ENCODE measurements around the gene PSME3IP1.
"Not testable (repeated sequence)": the region's sequence is repeated elsewhere in the genome, so short reads cannot be mapped to it uniquely, and the experiment has no call there.

PSME3IP1 gene, protein sequence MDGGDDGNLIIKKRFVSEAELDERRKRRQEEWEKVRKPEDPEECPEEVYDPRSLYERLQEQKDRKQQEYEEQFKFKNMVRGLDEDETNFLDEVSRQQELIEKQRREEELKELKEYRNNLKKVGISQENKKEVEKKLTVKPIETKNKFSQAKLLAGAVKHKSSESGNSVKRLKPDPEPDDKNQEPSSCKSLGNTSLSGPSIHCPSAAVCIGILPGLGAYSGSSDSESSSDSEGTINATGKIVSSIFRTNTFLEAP

DNA sequence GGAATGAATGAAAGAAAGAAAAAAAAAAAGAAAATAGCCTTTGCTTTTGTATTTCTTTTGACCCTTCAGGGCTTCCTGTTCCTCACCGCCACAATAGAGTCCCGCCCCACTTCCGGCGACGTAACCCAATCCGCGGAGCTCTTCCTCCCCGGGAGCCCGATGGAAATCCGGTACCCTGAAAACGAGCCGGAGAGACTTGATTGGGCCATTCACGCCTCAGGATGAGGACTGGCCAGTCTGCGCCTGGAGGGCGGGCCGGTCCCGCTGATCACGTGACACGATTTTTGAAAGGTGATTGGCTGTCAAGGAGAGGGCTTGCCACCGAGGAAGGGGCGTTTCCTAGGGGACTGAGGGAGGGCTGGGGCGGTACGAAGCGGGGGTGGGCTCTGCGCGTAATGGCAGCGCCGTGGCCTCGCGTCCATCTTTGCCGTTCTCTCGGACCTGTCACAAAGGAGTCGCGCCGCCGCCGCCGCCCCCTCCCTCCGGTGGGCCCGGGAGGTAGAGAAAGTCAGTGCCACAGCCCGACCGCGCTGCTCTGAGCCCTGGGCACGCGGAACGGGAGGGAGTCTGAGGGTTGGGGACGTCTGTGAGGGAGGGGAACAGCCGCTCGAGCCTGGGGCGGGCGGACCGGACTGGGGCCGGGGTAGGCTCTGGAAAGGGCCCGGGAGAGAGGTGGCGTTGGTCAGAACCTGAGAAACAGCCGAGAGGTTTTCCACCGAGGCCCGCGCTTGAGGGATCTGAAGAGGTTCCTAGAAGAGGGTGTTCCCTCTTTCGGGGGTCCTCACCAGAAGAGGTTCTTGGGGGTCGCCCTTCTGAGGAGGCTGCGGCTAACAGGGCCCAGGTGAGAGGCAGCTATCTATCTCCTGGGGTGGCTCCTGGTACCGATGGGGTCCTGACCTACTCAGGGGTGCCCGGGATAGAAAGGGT lies at the start of gene PSME3IP1, which contains the start of gene RSPRY1:
Gene PSME3IP1 (minus strand): TSS at position 95 of the 927 bp plus-strand sequence. CDS start 12,185 bp downstream, outside the sequence.
Gene RSPRY1 (plus strand): TSS at position 385 of the 927 bp plus-strand sequence. CDS start 18,330 bp downstream, outside the sequence.
- DNase-seq (ENCODE audit: low spot score): peak; percentile 98

DNA sequence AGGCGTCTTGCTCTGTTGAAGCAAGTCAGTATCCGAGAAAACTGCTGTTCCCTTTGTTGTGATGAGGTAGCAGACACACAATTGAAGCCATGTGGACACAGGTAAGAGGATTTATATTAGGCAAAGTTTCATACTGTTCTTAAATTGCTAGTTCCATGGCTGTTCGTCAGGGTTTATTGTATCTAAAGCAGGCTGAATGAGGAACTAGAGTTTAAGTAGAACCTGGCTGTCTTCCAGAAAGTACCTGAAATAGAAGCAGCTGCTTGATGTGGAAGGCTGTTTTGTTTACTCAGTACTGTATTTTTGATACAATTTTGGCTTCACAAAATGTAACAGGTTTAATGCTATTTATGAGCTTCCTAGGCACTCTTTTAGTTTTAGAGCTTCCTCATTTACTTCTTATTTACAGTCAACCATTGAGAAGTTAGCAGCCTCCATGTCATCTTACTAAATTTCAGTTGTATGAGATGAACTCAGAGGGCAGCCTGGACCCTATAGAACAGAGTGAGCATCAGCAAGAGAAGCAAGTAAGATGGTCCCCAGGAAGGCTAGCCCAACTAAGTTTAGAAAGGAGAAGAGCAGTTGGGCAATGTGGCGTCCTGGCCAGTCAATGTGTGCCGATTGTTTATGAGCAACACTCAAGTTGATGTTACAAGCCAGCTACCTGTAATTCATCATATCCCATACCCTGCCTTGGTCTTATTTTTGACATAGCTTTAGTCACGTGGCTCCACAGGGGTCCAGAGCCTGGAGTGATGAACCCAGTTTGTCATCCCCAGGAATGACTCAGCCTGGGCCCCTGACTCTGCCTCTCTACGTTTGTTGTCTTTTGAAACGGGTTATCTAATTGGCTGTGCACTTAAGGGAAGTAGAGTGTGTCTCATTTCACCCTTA lies 49.5 kb upstream of the PSME3IP1 start:
- DNase-seq (ENCODE audit: low spot score): no peak

DNA sequence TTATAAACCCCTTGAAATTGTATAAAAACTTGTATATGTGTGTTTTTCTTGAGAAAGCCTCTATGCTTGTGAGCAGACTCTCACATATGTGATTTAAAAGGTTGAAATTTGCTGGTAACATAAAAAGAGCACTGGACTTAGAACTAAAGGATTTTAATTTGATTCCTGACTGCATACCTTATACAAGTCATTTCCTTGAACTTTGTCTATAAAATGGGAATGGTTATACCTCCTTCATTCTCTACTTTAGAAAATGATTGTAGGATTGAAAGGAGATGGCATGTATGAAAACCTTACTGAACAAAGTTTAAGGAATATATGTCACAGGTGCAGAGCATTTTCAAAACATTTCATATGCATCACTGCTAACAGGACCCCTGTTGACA lies 48.9 kb upstream of the PSME3IP1 start:
- DNase-seq (ENCODE audit: low spot score): no peak

DNA sequence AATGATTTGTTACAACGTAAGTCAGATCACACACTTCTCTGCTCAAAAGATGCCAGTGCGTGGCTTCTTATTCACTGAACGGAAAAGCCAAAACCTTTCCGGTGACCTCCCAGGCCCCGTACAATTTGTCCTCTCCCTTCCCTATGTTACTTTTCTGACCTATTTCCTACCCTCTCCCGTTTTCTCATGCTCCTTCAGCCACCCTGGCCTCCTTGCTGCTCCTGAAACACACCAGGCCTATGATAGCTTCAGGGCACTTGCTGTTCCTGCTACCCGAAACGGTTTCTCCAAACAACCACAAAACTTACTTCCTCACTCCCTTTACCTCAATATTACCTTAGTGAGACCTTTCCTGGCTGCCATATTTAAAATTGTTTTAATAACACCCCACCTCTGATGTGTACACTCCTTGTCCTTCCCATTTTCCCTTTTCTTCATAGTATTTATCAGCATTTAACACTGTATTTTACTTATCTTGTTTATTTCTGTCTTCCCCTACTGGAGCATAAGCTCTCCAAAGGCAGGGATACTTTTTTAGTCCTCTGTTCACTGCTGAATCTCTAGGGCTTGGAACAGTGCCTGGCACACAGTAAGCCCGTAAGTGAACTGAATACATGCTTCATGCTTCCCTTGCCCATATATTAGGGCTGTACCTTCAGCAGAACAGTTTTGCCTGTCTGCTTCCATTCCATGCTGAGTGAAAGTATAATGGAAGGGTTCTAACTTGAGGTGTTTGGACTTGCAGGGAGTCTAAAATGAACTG lies 48.3 kb upstream of the PSME3IP1 start:
- DNase-seq (ENCODE audit: low spot score): no peak

DNA sequence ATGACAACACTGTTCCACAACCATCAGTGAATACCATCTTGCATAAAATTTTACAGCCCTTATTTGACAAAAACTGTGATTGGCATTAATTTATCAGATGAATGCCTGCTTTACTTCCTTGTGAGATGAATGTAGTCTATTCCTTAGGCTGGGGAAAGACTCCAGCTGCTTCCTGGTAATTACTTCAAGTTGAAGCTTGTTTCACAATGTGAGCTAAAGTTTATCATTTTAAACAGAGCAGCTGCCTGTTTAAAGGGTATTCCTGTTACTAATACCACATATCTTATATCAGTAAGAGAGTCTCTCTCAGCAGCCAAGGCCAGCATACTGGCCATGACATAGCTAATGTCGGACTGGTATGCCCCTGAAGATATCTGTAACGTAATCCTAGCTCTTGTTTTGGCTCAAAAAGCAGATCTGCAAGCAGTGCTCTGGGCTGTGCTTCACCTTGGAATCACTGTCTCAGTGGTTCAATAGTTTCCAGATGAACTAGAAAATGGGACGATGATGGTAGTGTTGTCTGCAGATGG lies 46.0 kb upstream of the PSME3IP1 start:
- DNase-seq (ENCODE audit: low spot score): no peak

DNA sequence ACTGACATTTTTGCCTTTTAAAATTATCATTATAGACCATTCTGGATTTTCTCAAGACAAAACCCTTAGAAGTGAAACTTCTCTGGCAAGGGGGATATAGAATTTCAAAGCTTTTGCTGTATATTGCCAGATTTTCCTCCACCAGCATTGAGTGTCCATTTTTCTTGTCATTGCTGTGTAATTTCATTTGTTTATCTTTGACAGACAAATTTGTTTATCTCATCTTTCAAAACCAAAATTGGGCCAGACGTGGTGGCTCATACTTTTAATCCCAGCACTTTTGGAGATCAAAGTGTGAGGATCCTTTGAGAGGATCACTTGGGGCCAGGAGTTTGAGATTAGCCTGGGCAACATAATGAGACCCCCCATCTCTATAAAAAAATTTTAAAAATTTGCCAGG lies 43.2 kb upstream of the PSME3IP1 start:
- no peak for DNase-seq (ENCODE audit: low spot score)

DNA sequence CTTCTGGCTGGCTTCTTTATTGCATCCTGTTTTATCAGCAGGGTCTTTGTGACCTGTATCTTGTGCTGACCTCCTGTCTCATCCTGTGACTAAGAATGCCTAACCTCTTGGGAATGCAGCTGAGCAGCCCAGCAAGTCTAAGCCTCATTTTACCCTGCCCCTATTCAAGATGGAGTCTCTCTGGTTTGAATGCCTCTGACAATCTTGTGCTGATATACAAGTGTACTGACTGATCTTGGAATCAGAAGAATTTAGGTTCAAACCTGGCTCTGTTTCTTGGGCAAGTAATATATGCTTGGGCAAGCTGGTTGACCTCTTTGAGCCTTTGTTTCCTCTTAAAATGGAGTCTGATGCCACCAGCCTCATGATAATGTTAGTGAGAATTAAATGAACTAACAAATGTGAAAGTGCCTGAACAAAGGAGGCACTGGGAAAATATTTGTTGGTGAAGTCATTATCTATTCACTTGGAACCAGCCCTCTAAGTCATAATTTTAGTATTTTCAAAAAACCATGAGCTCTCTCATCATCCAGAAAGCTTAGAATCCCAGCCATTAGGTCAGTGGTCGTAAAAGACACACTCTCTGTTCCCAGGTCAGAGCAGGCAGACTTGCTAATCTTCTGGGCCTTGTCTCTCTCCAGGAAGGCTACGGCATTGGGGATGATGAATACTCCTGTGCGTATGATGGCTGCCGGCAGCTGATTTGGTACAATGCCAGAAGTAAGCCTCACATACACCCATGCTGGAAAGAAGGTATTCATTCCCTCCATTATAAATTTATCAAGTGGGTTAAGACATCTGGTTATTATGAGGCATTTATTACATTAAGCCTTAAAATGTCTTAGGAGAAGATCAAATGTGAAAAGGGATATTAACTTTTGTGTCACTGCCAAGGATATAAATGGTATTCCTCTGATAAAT lies 41.1 kb upstream of the PSME3IP1 start:
- no peak for DNase-seq (ENCODE audit: low spot score)

DNA sequence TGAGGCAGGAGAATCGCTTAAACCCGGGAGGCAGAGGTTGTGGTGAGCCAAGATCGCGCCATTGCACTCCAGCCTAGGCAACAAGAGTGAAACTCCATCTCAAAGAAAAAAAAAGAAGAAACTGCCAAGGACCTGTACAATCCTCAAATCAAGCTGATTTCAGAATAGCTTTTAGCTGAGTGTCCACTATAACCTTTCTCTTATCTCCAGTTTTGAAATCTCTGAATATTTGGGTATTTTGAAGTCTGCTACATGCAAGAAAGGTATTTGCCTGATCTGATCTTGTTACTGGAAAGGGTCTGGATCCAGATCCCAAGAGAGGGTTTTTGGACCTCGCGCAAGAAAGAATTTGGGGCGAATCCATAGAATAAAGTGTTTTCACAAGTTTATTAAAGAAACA lies 40.1 kb upstream of the PSME3IP1 start:
- no peak for DNase-seq (ENCODE audit: low spot score)

DNA sequence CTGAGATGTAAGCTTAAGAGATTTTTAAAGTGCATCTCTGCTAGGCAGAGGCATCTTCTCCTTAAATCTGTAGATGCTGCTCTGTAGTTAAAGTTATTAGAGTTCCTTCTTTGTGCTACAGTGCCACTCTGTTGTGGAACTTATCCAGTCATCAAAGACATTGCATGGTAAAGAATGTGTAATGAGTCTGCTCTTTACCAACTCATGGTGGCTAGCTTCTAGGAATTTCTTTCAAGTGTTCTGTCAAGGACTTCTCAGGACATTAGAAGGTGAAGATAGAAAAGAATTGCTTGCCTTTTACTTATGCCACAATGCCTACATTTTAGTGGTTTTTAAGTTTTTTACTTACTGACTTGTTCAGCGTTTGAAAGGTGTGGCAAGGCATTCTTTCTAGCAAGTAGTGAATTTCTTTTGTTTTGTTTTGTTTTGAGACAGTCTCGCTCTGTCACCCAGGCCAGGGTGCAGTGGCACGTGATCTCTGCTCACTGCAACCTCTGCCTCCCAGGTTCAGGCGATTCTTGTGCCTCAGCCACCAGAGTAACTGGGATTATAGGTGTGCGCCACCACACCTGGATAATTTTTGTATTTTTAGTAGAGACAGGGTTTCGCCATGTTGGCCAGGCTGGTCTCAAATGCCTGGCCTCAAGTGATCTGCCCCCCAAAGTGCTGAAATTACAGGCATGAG lies 39.0 kb upstream of the PSME3IP1 start:
- DNase-seq (ENCODE audit: low spot score): no peak

DNA sequence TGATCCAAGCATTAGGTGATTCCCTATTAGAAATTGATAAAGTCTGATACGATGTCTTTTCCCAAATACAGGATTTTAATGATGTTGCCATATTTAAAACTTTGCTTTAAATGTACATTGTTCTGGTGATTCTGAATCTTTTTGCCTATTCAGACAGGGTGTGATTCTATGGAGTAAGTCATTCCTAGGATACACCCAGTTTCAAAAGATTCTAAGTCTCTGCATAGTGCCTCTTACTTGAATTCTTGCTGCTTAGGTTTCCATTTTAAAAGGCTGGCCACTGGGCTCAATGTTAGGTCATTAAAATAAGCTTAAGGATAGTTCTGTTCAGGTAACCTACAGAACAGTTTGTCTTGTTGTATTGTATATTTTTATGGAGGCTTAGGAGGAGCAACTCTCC lies 37.2 kb upstream of the PSME3IP1 start:
- no peak for DNase-seq (ENCODE audit: low spot score)

DNA sequence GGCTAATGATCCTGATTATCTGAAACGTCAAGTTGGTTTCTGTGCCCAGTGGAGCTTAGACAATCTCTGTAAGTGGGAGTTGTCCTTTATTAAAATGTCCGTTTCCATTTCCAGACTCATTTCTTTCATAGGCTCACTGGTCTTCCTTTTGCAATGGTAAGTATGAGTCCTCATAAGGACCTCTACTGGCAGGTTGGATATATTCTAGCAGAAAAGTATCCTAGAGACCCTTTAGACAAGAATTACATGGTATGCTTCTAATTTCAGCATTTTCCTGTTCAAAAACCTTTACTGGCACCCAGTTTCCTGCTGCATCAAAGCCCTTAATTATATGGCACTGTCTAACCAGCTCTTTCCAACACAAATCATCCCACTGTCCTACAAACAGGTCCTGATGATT lies 31.1 kb upstream of the PSME3IP1 start:
- DNase-seq (ENCODE audit: low spot score): no peak

DNA sequence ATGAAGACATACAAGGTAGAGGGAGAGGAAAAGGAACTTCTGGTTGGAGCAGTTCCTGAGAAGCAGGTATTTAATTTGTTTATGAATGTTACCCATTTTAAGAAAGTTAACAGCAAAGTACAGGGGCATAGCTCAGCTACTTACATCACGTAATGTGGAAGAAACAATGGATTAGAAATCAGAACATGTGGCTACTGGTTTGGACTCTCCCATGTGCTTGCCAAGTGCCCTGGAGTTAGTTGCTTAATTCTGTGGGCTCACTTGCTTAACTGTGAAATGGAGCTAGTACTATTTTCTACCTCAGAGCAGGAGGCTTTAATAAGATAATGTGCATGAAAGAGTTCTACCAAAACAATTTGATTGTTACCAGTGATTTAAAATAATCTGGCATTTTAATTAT lies 27.6 kb upstream of the PSME3IP1 start:
- DNase-seq (ENCODE audit: low spot score): no peak

DNA sequence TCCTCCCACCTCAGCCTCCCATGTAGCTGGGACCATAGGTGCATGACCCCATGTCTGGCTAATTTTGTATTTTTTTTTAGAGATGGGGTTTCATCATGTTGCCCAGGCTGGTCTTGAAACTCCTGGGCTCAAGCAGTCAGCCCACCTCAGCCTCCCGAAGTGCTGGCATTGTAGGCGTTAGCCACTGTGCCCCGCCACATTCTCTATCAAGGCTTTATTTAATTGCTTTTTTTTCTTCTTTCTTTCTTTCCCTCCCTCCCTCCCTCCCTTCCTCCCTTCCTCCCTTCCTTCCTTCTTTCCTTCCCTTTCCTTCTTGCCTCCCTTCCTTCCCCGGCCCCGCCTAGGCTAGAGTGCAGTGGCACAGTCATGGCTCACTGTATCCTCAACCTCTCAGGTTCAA lies 23.9 kb upstream of the PSME3IP1 start:
- no peak for DNase-seq (ENCODE audit: low spot score)

DNA sequence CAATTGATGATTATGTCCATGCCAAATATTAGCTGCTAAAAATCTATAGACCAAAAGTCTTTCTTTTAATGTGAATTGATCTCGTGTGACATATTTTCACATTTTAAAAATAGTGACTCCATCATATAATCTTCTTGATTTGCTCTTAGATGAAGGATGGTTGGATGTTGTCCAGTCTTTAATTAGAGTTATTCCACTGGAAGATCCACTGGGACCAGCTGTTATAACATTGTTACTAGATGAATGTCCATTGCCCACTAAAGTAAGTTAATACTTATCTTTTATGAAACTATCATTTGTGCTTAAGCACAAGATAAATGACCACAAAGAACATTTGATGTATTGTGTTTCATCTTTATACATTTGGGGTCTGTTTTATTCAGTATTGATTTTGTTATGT lies 23.1 kb upstream of the PSME3IP1 start:
- no peak for DNase-seq (ENCODE audit: low spot score)

DNA sequence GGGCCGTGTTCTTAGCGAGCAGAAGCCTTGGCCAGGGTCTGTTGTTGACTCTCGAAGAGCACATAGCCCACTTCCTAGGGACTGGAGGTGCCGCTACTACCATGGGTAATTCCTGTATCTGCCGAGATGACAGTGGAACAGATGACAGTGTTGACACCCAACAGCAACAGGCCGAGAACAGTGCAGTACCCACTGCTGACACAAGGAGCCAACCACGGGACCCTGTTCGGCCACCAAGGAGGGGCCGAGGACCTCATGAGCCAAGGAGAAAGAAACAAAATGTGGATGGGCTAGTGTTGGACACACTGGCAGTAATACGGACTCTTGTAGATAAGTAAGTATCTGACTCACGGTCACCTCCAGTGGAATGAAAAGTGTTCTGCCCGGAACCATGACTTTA lies 18.8 kb upstream of the PSME3IP1 start:
- no peak for DNase-seq (ENCODE audit: low spot score)

DNA sequence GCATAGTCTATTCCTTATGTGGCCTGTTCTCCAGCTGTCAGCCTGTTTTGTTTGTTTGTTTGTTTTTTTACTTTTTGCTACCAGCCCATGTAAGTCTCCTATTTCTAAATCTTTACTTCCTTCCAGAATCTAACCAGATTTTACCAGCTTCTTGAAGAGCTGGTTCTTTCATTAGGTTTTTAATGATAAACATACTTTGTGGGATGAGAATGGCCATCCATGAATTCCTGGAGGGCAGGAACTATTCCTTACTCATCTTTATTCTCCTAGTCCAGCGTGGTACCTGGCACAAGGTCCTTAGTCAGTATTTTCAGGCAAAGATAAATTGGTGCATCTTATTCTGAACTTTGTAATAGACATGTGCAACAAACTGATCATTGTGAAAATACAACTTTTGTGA lies 17.6 kb upstream of the PSME3IP1 start:
- no peak for DNase-seq (ENCODE audit: low spot score)

DNA sequence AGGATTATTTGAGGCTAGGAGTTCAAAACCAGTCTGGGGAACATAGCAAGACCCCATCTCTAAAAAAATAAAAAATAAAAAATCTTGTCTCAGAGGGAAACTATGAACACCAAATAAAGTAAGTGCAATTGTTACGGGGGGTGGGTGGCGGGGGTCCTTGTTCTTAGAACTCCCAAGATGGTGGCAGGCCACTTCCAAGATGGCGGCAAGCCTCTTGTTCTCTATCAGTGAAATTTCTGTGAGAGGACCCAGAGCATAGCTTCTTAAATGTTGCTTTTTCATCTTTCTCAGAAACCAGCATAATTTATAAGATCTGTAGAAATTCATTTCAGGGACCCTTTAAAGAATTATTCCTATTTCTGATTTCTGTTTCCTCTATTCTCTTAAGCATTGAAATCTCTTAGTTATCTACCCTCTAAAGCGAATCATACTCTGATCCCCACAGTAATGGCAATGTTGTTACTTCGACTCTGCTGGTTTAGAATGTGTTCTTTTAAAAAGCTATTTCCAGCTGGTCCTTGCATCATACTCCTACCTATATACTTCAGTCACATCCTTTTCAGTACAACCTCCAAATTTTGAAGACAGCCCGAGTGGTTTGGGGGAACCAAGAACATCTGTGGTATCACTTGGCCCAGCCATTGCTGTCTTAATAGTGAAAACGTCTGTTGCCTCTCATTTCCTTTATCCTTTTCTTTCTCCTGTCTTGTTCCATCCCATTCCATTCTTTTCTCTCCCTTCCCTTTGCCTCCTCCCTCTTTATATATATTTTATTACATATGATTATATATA lies 16.5 kb upstream of the PSME3IP1 start:
- DNase-seq (ENCODE audit: low spot score): no peak

DNA sequence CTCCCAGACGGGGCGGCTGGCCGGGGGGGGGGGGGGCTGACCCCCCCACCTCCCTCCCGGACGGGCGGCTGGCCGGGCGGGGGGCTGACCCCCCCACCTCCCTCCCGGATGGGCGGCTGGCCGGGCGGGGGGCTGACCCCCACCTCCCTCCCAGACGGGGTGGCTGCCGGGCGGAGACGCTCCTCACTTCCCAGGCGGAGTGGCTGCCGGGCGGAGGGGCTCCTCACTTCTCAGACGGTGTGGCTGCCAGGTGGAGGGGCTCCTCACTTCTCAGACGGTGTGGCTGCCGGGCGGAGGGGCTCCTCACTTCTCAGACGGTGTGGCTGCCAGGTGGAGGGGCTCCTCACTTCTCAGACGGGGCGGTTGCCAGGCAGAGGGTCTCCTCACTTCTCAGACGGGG lies 15.1 kb upstream of the PSME3IP1 start:
- not testable (repeated sequence) for DNase-seq (ENCODE audit: low spot score)

DNA sequence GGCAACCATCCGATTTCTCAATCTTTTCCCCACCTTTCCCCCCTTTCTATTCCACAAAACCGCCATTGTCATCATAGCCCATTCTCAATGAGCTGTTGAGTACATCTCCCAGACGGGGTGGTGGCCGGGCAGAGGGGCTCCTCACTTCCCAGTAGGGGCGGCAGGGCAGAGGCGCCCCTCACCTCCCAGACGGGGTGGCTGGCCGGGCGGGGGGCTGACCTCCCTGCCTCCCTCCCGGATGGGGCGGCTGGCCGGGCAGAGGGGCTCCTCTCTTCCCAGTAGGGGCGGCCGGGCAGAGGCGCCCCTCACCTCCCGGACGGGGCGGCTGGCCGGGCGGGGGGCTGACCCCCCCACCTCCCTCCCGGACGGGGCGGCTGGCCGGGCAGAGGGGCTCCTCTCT lies 14.5 kb upstream of the PSME3IP1 start:
- DNase-seq (ENCODE audit: low spot score): not testable (repeated sequence)
